Activated CD4-positive, alpha-beta memory T cell treated with anti-CD3 and anti-CD28 coated beads, Interleukin-2, amount 10 ng/mL, durations not matched to agents 7 days and 5 days (primary cell): ENCODE data around the gene STXBP6. TPM values are rescaled to one million over a fixed set of nuclear protein-coding genes. Genes with fewer than 3 reads are reported as not detected.

Experiments
- CTCF ChIA-PET: fragments of 350-600 bp; sonication (Branson Sonifier 250); formaldehyde crosslinking; loops from one replicate; lab custom pipeline; 2021; ENCODE audit warnings: antibody characterized with exemption, inconsistent platforms; lab: Charles Lee
- POLR2A ChIA-PET: fragments of 350-600 bp; sonication (Branson Sonifier 250); formaldehyde crosslinking; loops from one replicate; lab custom pipeline; 2021; ENCODE audit warnings: antibody characterized with exemption; lab: Charles Lee
- DNase-seq: peaks from one replicate; pipeline ENCODE4 v3.0.0-alpha.2; 2020
- H3K27ac Mint-ChIP-seq: one replicate; pipeline ENCODE4 v1.8.0; 2021; ENCODE audit warnings: mild to moderate bottlenecking, mixed read lengths
- H3K27me3 Mint-ChIP-seq: one replicate; pipeline ENCODE4 v1.8.0; 2021; ENCODE audit warnings: mixed read lengths
- H3K36me3 Mint-ChIP-seq: one replicate; pipeline ENCODE4 v1.8.0; 2021; ENCODE audit warnings: low read depth, mixed read lengths
- H3K4me1 Mint-ChIP-seq: one replicate; pipeline ENCODE4 v1.8.0; 2021; ENCODE audit warnings: mixed read lengths
- H3K4me3 Mint-ChIP-seq: one replicate; pipeline ENCODE4 v1.8.0; 2021; ENCODE audit warnings: mild to moderate bottlenecking, mixed read lengths
- H3K9me3 Mint-ChIP-seq: one replicate; pipeline ENCODE4 v1.8.0; 2021; ENCODE audit warnings: mixed read lengths
- total RNA-seq, 2 experiments: library from RNA; stranded (reverse); gene quantifications; one replicate each; pipeline ENCODE4 v1.2.3, GENCODE V29; 2021

STXBP6 gene
- total RNA-seq, 2 experiments from 2014 or later = not detected

GRCh38 chr14:24863968-24864684, 185.8 kb downstream of the STXBP6 start:
- POLR2A ChIA-PET = no interaction called here
- H3K36me3 Mint-ChIP-seq = no peaks in the 10 kb centered on the region

DNA sequence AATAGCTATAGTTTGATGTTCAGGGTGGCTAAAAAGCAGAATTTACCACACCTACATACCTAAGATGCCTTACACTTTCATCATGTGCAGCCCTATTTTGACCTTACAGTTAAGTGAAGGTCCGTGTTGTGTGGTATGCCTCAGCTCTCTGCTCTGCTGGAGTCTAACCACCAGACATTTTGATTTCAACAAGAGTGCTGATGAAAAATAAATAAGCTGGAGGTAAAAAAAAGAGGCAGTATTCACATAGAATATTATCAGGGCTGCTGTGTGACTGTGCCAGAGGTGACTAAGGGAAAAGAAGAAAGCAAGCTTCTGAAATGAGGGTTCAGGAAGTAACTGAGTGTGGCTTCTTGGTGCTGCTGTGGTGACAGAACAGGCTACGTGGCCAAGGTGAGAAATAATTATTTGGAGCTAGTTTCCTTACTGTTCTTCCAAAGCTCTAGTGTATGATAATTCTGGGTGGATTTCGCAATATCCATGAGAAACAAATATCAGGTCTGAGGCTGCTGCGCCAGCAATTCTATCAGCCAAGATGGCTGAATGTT, 188.8 kb downstream of the STXBP6 start:
- no peak for DNase-seq
- no peaks in the 10 kb centered on the region for H3K36me3 Mint-ChIP-seq
- ChIA-PET CTCF (no interaction called here), POLR2A (no interaction called here)
- H3K27ac Mint-ChIP-seq = no peak overlapping the region
- no peak overlapping the region for H3K4me3 Mint-ChIP-seq
- H3K9me3 Mint-ChIP-seq = no peaks in the 10 kb centered on the region
- peaks cover 2% of the 10 kb centered on the region for H3K27me3 Mint-ChIP-seq
- no peaks in the 10 kb centered on the region for H3K4me1 Mint-ChIP-seq

More at GRCh38 chr14:24863968-24864684, 185.8 kb downstream of the STXBP6 start:
- Mint-ChIP-seq H3K27ac (no peak overlapping the region), H3K4me3 (no peak overlapping the region), H3K4me1 (no peaks in the 10 kb centered on the region), H3K27me3 (peaks cover 2% of the 10 kb centered on the region), H3K9me3 (no peaks in the 10 kb centered on the region)
- DNase-seq = no peak
- CTCF ChIA-PET = no interaction called here

DNA sequence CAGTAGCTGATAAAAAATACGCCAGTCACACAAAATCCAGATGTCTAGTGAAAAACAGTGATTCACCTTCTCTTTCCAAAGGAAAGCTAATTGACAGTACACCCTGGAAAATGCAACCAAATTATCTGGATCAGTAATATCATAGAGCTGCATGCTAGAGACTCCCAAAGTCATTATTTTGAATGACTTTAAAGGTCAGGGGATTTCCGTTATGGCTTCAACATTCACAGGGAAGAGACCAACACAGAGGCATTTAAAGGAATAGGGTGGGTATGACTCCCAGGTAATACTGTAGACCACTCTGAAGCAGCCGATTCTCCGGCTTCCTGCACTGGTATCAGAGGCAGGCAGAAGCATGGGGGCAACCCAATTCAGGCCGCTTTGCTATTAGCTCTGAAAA, 190.4 kb downstream of the STXBP6 start:
- Mint-ChIP-seq H3K27ac (no peak overlapping the region), H3K27me3 (peaks cover 4% of the 10 kb centered on the region), H3K9me3 (no peaks in the 10 kb centered on the region), H3K4me3 (no peak overlapping the region), H3K36me3 (no peaks in the 10 kb centered on the region), H3K4me1 (no peaks in the 10 kb centered on the region)
- ChIA-PET POLR2A (no interaction called here), CTCF (no interaction called here)
- DNase-seq = no peak

DNA sequence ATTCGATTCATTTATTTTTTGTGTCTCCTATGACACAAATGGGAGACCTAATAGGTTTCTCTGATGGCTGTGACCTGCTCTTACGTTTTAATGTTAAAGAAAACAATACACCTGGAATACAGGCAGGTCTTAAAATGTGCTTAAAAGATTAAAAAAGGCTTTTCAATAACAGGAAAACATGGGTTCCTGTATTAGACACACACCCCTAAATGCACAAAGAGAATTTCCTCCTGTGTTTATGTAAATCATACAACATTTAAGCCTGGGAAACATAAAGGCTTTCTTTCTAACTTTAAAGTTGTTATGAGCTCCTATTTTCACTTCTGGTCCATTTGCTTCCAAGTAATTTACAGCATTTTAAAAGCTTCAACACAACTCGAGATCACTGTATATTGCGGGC, 191.3 kb downstream of the STXBP6 start:
- Mint-ChIP-seq H3K4me3 (no peak overlapping the region), H3K27me3 (peaks cover 6% of the 10 kb centered on the region), H3K4me1 (no peaks in the 10 kb centered on the region), H3K27ac (no peak overlapping the region), H3K9me3 (no peaks in the 10 kb centered on the region), H3K36me3 (no peaks in the 10 kb centered on the region)
- ChIA-PET POLR2A (no interaction called here), CTCF (no interaction called here)
- DNase-seq = no peak

DNA sequence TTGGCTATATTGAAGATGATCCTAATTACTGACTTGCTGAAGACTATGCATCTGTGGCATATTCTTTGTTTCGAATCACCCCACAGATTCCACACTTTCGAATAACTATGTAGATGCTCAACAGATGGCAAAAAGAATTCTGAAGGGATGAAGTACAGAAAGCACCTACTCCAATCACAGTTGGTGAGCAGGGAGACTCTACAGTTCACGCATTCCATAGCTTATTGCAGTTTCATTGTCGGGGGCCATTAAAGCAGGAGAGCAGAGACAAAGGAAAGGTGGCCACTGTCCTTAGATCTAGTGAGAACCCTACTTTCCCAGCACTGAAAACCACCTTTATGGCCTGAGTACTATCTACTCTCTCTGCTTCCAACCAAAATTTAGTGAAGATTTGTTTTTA, 191.9 kb downstream of the STXBP6 start:
- Mint-ChIP-seq H3K9me3 (no peaks in the 10 kb centered on the region), H3K4me3 (no peak overlapping the region), H3K27me3 (peaks cover 7% of the 10 kb centered on the region), H3K4me1 (no peaks in the 10 kb centered on the region), H3K36me3 (no peaks in the 10 kb centered on the region), H3K27ac (no peak overlapping the region)
- POLR2A ChIA-PET = no interaction called here
- DNase-seq = no peak
- CTCF ChIA-PET = no interaction called here

- POLR2A ChIA-PET = no interaction called here
- H3K36me3 Mint-ChIP-seq = no peaks in the 10 kb centered on the region
- peaks cover 7% of the 10 kb centered on the region for H3K27me3 Mint-ChIP-seq
- H3K27ac Mint-ChIP-seq = no peak overlapping the region
- H3K4me3 Mint-ChIP-seq = no peak overlapping the region
- no peak for DNase-seq
- H3K4me1 Mint-ChIP-seq = no peaks in the 10 kb centered on the region
- H3K9me3 Mint-ChIP-seq = no peaks in the 10 kb centered on the region
- CTCF ChIA-PET = no interaction called here
Measured at GRCh38 chr14:24857277-24857676, 192.7 kb downstream of the STXBP6 start.

GRCh38 chr14:24853446-24853845, 196.5 kb downstream of the STXBP6 start:
- no peak for DNase-seq
- CTCF ChIA-PET = no interaction called here
- Mint-ChIP-seq H3K9me3 (no peaks in the 10 kb centered on the region), H3K27ac (no peak overlapping the region), H3K4me1 (no peaks in the 10 kb centered on the region), H3K36me3 (no peaks in the 10 kb centered on the region), H3K27me3 (peaks cover 7% of the 10 kb centered on the region), H3K4me3 (no peak overlapping the region)
- POLR2A ChIA-PET = no interaction called here

DNA sequence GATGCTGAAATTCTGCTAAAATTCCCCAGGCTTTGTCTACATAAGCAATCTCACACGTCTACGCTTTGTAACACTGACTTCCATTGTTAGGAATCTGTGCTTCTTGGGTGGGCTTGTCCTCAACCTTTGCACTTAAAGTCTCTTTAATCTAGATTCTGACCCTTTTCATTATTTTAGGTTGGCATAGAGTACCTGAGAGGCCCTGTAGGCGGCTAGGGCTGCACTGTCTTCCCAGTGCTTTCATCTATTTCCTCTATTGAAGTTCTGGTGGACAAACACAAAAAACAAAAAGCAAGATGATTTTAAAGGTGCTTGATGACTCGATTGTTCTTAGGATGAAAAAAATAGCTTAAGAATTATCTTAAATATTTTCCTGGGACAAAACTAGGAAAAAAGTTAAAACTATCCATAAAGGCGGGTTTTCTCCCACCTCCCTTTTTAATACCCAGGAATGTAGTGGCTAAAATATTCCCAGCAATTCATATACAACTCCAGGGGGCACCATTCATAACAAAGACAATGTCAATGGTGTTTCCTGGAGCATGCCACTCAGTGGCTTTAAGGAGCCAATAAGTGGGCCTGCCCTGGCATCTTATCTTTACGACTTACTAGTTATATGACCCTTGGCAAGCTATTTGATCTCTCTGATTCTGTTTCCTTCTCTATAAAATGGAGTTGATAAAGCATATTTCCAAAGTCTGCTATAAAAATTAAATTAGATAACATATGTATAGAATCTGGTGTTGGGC, 197.5 kb downstream of the STXBP6 start:
- Mint-ChIP-seq H3K4me1 (no peaks in the 10 kb centered on the region), H3K4me3 (no peak overlapping the region), H3K36me3 (no peaks in the 10 kb centered on the region), H3K27me3 (peaks cover 11% of the 10 kb centered on the region), H3K9me3 (no peaks in the 10 kb centered on the region), H3K27ac (no peak overlapping the region)
- DNase-seq = no peak
- ChIA-PET CTCF (no interaction called here), POLR2A (no interaction called here)

- H3K4me1 Mint-ChIP-seq = no peaks in the 10 kb centered on the region
- CTCF ChIA-PET = no interaction called here
- no peak overlapping the region for H3K27ac Mint-ChIP-seq
- DNase-seq = no peak
- no peak overlapping the region for H3K4me3 Mint-ChIP-seq
- POLR2A ChIA-PET = no interaction called here
- no peaks in the 10 kb centered on the region for H3K9me3 Mint-ChIP-seq
- peaks cover 11% of the 10 kb centered on the region for H3K27me3 Mint-ChIP-seq
- no peaks in the 10 kb centered on the region for H3K36me3 Mint-ChIP-seq
Measured at GRCh38 chr14:24851837-24852236, 198.1 kb downstream of the STXBP6 start.

GRCh38 chr14:24851406-24851805, 198.5 kb downstream of the STXBP6 start:
- no peaks in the 10 kb centered on the region for H3K36me3 Mint-ChIP-seq
- POLR2A ChIA-PET = no interaction called here
- no peak overlapping the region for H3K27ac Mint-ChIP-seq
- H3K9me3 Mint-ChIP-seq = no peaks in the 10 kb centered on the region
- peaks cover 11% of the 10 kb centered on the region for H3K27me3 Mint-ChIP-seq
- no peaks in the 10 kb centered on the region for H3K4me1 Mint-ChIP-seq
- no peak for DNase-seq
- CTCF ChIA-PET = no interaction called here
- no peak overlapping the region for H3K4me3 Mint-ChIP-seq

DNA sequence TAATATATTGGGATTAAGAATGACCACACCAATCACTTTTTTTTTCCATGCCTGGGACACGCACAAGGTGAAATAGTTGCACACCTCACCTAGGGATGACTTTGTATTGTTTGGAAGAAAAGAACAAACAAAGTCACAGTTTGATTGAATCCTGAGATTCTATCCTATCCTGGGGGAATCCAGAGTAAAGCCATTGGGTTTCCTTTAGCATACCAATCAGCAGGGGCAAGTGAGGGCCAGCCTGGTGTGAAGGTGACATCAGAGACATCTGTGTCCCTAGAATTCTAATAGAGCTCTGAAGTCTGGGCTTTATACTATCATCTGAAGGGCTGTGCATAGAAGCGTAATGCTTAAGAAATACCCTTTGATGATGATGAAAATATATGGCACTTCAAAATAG, 199.9 kb downstream of the STXBP6 start:
- no peaks in the 10 kb centered on the region for H3K9me3 Mint-ChIP-seq
- ChIA-PET POLR2A (no interaction called here), CTCF (no interaction called here)
- no peaks in the 10 kb centered on the region for H3K4me1 Mint-ChIP-seq
- no peaks in the 10 kb centered on the region for H3K36me3 Mint-ChIP-seq
- no peak for DNase-seq
- H3K27me3 Mint-ChIP-seq = peaks cover 13% of the 10 kb centered on the region
- H3K27ac Mint-ChIP-seq = no peak overlapping the region
- no peak overlapping the region for H3K4me3 Mint-ChIP-seq

GRCh38 chr14:24849471-24849870, 200.5 kb downstream of the STXBP6 start:
- POLR2A ChIA-PET = no interaction called here
- no peaks in the 10 kb centered on the region for H3K36me3 Mint-ChIP-seq
- H3K27ac Mint-ChIP-seq = no peak overlapping the region
- no peaks in the 10 kb centered on the region for H3K4me1 Mint-ChIP-seq
- H3K27me3 Mint-ChIP-seq = peaks cover 12% of the 10 kb centered on the region
- CTCF ChIA-PET = no interaction called here
- no peak overlapping the region for H3K4me3 Mint-ChIP-seq
- H3K9me3 Mint-ChIP-seq = no peaks in the 10 kb centered on the region
- no peak for DNase-seq

DNA sequence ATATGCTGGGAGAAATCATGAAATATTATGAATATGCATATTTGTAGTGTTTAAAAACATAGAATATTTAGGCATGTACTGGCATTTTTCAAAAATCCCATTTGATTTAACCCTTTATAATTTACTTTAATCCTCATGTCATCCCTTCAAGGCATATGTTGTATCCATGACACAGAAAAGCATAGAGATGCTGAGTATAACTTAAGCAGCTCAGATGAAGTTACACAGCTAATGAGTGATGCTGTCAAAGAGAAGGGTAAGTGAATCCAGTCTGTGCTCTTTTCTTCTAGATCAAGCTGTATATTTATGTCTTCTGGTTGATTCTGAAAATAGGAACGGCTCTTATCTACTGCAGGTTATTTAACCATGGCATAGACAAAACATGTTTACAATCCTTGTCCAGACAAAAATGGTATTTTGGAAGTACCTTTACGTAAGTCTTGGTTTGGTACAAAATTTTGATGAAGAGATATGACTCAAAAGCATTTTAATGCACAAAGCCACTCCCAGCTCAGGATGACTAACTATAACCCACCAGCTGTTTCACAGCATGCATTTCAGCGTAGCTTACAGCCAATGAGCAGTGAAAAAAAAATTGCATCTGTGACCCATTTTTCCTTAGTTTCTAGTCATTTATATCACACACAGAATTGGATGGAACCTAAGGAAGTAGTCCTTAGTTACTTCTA, 201.7 kb downstream of the STXBP6 start:
- H3K27me3 Mint-ChIP-seq = peaks cover 8% of the 10 kb centered on the region
- H3K36me3 Mint-ChIP-seq = no peaks in the 10 kb centered on the region
- DNase-seq = no peak
- POLR2A ChIA-PET = no interaction called here
- no peak overlapping the region for H3K4me3 Mint-ChIP-seq
- H3K4me1 Mint-ChIP-seq = no peaks in the 10 kb centered on the region
- CTCF ChIA-PET = no interaction called here
- no peaks in the 10 kb centered on the region for H3K9me3 Mint-ChIP-seq
- no peak overlapping the region for H3K27ac Mint-ChIP-seq
